Measurements from ENCODE around the gene GHR. TPM values are rescaled to one million over a fixed set of nuclear protein-coding genes. Genes with fewer than 3 reads are reported as not detected.

GHR gene
- total and polyA plus RNA-seq, 7 donors, result 0.46 to 22.8 (median 9.1) TPM

DNA sequence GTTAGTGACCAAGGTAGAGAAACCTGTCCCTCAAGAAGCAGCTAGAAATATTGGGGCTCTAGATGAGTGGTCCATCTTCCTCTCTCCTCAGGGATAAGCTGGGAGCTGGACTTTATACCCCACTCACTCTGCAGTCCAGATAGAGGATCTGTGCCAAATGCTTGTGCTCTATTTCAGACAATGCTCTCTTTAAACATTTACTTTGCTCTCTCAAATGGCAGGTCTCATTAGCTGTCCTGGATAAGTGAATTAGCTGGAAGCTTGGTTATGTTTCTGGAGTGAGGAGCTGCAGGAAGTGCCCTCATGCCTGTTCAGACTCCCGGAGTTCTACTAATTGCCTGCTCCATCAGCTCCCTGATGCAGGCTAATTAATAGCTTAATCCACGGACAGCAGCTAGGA is 182.3 kb downstream of the GHR start:
- no peaks in the 10 kb centered on the region for H3K36me3 ChIP-seq

DNA sequence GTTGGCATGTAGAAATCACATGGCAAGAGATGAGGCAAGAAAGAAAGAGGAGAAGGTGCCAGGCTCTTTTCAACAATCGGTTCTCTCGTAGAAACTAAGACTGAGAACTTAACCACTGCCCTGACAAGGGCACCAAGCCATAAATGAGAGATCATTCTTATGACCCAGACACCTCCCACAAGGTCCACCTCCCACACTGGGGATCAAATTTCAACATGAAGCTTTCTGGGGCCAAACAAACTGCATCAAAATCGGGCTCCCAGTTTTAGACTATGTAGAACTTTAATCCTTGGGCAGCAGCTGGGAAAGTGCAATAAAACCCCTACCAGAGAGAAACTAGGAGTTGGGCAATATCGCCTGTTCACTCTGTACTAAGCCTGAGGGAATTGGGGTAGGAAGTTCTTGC is 183.2 kb downstream of the GHR start:
- Histone ChIP-seq H3K36me3 (no peaks in the 10 kb centered on the region), H3K9me3 (no peaks in the 10 kb centered on the region), H3K4me1 (peaks cover 0 to 6% (median 0%) of the 10 kb centered on the region in 4 donors), H3K27me3 (no peaks in the 10 kb centered on the region), H3K27ac (no peak overlapping the region), H3K4me3 (no peak overlapping the region)
- 83 to 91% methylated on average over 4 of the region's 4 CpGs for WGBS, 2 donors
- intact Hi-C loops (cut with DNase I), result no loop called here
- DNase-seq, result no peak
- no peak for TF ChIP-seq POLR2A (IDR thresholded peaks at IDR 0.05)
- TF ChIP-seq, protein P1, sequence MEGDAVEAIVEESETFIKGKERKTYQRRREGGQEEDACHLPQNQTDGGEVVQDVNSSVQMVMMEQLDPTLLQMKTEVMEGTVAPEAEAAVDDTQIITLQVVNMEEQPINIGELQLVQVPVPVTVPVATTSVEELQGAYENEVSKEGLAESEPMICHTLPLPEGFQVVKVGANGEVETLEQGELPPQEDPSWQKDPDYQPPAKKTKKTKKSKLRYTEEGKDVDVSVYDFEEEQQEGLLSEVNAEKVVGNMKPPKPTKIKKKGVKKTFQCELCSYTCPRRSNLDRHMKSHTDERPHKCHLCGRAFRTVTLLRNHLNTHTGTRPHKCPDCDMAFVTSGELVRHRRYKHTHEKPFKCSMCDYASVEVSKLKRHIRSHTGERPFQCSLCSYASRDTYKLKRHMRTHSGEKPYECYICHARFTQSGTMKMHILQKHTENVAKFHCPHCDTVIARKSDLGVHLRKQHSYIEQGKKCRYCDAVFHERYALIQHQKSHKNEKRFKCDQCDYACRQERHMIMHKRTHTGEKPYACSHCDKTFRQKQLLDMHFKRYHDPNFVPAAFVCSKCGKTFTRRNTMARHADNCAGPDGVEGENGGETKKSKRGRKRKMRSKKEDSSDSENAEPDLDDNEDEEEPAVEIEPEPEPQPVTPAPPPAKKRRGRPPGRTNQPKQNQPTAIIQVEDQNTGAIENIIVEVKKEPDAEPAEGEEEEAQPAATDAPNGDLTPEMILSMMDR (IDR thresholded peaks at IDR 0.05), result no peak
- TF ChIP-seq EP300 (IDR thresholded peaks at IDR 0.05), result no peak
- TF ChIP-seq POLR2AphosphoS5 (IDR thresholded peaks at IDR 0.05), result no peak

More for the DNA sequence above, 182.3 kb downstream of the GHR start:
- H3K4me3 ChIP-seq, result no peak overlapping the region
- DNase-seq, result no peak
- WGBS, 2 donors, result 67 to 92% methylated on average over 2 of the region's 2 CpGs
- H3K9me3 ChIP-seq, result no peaks in the 10 kb centered on the region
- no peak for TF ChIP-seq EP300 (IDR thresholded peaks at IDR 0.05)
- no peak for TF ChIP-seq POLR2A (IDR thresholded peaks at IDR 0.05)
- TF ChIP-seq POLR2AphosphoS5 (IDR thresholded peaks at IDR 0.05), result no peak
- TF ChIP-seq, protein P1 (IDR thresholded peaks at IDR 0.05), result no peak
- intact Hi-C loops (cut with DNase I), result no loop called here
- no peaks in the 10 kb centered on the region for H3K27me3 ChIP-seq
- H3K27ac ChIP-seq, result no peak overlapping the region
- H3K4me1 ChIP-seq, result peaks cover 0 to 6% (median 0%) of the 10 kb centered on the region in 4 donors

DNA sequence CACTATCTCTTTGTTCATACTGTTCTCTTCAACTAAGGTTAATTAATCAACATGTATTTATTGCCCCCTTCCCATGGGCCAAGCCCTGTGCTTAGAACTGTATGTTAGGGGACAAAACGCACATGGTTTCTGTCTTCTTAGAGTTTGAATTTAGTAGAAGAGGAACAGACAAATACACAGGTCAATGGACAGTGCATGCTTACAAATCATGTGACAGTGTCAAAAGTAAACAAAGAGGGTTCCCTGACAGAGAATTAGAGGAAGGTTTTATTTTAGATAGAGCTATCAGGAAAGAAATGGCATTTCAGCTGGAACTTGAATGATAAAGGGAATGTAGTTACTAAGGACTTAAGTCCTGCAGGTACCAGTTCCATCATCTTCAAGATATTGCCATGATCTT is 188.2 kb downstream of the GHR start:
- no peaks in the 10 kb centered on the region for H3K9me3 ChIP-seq
- no peaks in the 10 kb centered on the region for H3K36me3 ChIP-seq
- WGBS, 2 donors, result 86 to 89% methylated on average over 1 of the region's 1 CpG
- intact Hi-C loops (cut with DNase I), result no loop called here
- H3K27me3 ChIP-seq, result no peaks in the 10 kb centered on the region
- TF ChIP-seq POLR2AphosphoS5 (IDR thresholded peaks at IDR 0.05), result no peak
- no peak for TF ChIP-seq EP300 (IDR thresholded peaks at IDR 0.05)
- no peak for TF ChIP-seq POLR2A (IDR thresholded peaks at IDR 0.05)
- TF ChIP-seq, protein P1 (IDR thresholded peaks at IDR 0.05), result no peak
- DNase-seq, result no peak
- H3K4me1 ChIP-seq, result peaks cover 0 to 26% (median 12%) of the 10 kb centered on the region in 4 donors
- no peak overlapping the region for H3K4me3 ChIP-seq
- no peak overlapping the region for H3K27ac ChIP-seq

DNA sequence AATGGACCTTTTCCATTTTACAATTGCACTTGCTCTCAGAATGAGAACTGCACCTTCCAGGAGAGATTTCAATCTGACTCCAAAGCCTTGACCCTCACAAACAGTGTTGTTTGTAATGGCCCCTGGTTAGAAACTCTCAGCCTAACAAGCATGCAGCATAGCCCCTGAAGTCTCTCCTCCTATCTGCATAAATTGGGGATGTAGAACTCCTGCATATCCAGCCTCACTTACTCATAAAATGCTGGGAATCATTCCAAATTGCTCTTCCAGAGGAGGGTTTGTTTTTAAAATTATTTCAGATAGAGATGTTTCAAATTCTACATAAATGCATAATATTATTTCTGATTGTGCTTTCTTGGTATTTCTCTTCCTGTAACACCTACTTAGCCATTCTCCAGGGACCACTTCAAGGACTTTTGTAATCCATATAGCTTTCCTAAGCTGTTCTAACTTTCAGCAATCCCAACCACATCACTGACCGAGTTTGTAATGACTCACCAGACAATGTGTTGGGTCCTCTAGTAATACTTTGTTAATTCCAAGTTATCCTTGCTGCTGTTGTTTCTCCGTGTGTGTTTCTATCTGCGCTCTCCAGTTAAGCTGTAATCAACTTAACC is 189.6 kb downstream of the GHR start:
- WGBS, 2 donors, result 78 to 80% methylated on average over 3 of the region's 3 CpGs
- H3K4me1 ChIP-seq, result peaks cover 0 to 26% (median 12%) of the 10 kb centered on the region in 4 donors
- no peak overlapping the region for H3K27ac ChIP-seq
- intact Hi-C loops (cut with DNase I), result no loop called here
- no peak overlapping the region for H3K4me3 ChIP-seq
- no peak for DNase-seq
- H3K9me3 ChIP-seq, result no peaks in the 10 kb centered on the region
- H3K36me3 ChIP-seq, result no peaks in the 10 kb centered on the region
- no peak for TF ChIP-seq EP300 (IDR thresholded peaks at IDR 0.05)
- no peak for TF ChIP-seq POLR2AphosphoS5 (IDR thresholded peaks at IDR 0.05)
- no peak for TF ChIP-seq POLR2A (IDR thresholded peaks at IDR 0.05)
- TF ChIP-seq, protein P1 (IDR thresholded peaks at IDR 0.05), result no peak
- no peaks in the 10 kb centered on the region for H3K27me3 ChIP-seq

DNA sequence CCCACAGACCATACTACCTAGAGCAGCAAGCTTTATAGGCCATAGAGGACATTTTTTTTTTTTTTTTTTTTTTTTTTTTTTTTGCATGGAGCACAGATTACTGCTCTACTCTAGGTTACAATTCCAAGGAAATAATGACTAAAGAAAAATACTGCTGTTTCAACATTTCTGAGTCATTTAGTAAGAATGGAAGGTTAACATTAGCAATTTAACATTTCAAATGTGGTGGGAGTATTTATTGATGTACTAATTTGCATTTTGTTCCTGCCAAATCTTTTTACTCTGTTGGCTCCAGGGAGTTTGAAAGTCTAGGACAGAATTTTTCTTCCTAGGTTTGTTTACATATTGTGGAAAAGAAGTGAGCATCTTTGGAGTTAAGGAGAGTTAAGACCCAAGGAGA is 191.3 kb downstream of the GHR start:
- no peaks in the 10 kb centered on the region for H3K36me3 ChIP-seq
- intact Hi-C loops (cut with DNase I), result no loop called here
- H3K4me1 ChIP-seq, result peaks cover 0 to 26% (median 12%) of the 10 kb centered on the region in 4 donors
- no peaks in the 10 kb centered on the region for H3K27me3 ChIP-seq
- DNase-seq, result no peak
- TF ChIP-seq EP300 (IDR thresholded peaks at IDR 0.05) (no peak), POLR2AphosphoS5 (IDR thresholded peaks at IDR 0.05) (no peak), POLR2A (IDR thresholded peaks at IDR 0.05) (no peak)
- TF ChIP-seq, protein P1 (IDR thresholded peaks at IDR 0.05), result no peak
- H3K9me3 ChIP-seq, result no peaks in the 10 kb centered on the region
- H3K4me3 ChIP-seq, result no peak overlapping the region
- no peak overlapping the region for H3K27ac ChIP-seq
